ENCODE measurements around the gene JAG1. TPM values are rescaled to one million over a fixed set of nuclear protein-coding genes. Genes with fewer than 3 reads are reported as not detected.

JAG1 gene
- total RNA-seq, 4 donors from 2014 or later: 62.7 to 103 (median 82.0) TPM

DNA sequence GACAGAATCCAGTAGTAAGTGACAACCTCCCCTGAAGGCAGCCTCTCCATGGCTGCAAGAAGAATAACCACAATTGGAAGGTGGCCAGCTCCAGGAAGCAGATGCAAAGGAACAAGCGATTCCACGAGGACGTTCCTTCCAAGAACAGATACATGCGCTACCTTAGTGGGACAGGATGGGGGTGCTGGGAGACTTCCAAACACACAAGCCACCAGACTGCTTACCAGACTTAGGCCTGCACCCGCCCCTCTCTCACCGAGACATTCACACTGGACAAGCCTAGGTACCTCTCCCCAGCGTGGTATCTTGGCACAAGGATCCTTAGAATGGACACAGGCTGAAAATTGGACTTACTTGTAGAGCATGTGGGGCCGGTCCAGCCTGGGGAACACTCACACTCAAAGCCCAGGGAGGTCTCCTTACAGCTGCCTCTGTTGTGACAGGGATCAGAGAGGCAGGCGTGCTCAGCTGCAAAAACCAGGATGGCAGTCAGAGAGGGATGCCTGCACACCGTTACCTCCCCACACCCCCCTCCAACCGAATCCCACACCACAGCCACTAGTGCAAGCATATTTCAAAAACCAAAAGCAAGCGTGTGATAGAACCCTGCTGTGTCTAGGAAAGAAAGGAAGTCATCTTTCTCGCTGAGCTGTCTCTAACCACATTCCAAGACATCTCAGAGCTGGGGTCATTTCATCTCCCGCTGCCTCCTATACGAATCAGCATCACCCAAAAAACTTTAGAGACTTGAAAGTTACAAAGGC, 22.4 kb downstream of the JAG1 start:
- no peak for TF ChIP-seq CTCF (IDR thresholded peaks at IDR 0.05; ENCODE audit: low read depth)

- TF ChIP-seq CTCF (IDR thresholded peaks at IDR 0.05; ENCODE audit: low read depth): no peak
Observed at GRCh38 chr20:10649797-10650160, 24.0 kb downstream of the JAG1 start.

DNA sequence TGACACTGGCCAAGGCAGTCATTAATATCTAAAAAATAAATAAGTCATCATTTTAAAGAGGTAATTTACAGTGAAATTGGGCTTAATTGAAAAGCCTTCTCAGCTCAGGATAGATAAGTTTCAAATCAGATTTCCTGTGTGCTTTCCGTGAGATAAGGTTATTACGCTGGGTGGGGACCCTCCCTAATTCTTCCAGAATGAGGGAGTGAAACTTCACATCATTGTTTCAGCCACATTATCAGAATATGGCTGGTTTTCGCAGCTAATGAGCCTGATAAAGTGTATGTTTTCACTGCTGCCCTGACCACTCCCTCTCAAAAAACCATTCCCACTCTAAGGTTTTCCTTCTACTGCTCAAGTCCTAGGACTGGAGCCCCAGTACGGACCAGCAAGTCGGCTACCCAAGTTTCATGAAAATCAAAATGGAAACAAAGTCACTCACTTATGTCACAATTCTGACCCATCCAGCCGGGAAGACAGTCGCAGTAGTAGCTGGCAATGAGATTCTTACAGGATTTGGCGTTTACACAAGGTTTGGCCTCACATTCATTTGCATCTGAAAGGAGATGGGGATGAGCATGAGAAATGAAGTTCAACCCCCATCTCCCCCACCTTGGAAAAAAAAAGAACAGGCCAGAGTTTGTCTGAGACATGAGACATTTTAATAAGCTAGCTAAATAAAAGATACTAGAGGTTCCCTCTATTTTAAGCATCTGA, 24.6 kb downstream of the JAG1 start:
- TF ChIP-seq CTCF (IDR thresholded peaks at IDR 0.05; ENCODE audit: low read depth): no peak

GRCh38 chr20:10648651-10649050, 25.1 kb downstream of the JAG1 start:
- no peak for TF ChIP-seq CTCF (IDR thresholded peaks at IDR 0.05; ENCODE audit: low read depth)

DNA sequence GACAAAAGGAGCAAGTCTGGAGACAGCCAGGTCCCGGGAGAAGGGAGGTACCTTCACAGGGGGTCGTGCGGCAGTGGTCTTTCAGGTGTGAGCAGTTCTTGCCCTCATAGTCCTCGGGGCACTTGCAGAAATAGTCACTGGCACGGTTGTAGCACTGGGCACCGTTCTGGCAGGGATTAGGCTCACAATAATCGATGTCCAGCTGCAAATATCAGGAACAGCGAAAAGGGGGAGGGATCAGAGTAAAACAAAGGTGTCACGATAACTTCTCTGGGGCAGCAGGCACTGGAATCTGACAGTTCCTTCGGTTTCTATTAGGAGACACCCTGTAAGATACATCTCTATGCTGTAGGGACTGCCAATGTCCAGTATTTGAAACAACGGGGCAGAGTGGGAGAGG, 25.9 kb downstream of the JAG1 start:
- TF ChIP-seq CTCF (IDR thresholded peaks at IDR 0.05; ENCODE audit: low read depth): no peak

DNA sequence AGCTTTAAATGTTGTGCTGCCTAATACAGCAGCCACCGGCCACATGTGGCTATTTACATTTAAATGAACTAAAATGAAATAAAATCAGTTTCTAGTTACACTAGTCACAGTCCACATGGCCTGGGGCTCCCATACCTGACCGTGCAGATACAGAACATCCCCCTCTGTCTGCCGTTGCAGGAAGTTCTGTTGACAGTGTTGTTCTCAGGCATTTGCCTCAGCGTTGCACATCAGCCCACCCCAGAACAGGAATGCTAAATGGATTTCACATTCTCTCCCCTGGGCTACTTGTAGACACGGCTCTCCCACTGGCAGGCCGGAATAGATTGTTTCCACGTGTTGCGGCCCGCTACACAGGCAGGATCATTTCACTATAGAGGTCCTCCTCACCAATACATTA, 26.3 kb downstream of the JAG1 start:
- no peak for TF ChIP-seq CTCF (IDR thresholded peaks at IDR 0.05; ENCODE audit: low read depth)

- no peak for TF ChIP-seq CTCF (IDR thresholded peaks at IDR 0.05; ENCODE audit: low read depth)
Observed at GRCh38 chr20:10646886-10647420, 26.8 kb downstream of the JAG1 start.
